Embryonic facial prominence (tissue), 1 donor: ENCODE results near the gene MTURN.

ENCODE experiments used
- DNase-seq: peaks from one replicate; pipeline ENCODE4 v3.0.0-alpha.2; 2016; ENCODE audit errors: extremely low spot score

MTURN gene

GRCh38 chr7:30206942-30207341, 72.2 kb downstream of the MTURN start:
- DNase-seq, result no peak

DNA sequence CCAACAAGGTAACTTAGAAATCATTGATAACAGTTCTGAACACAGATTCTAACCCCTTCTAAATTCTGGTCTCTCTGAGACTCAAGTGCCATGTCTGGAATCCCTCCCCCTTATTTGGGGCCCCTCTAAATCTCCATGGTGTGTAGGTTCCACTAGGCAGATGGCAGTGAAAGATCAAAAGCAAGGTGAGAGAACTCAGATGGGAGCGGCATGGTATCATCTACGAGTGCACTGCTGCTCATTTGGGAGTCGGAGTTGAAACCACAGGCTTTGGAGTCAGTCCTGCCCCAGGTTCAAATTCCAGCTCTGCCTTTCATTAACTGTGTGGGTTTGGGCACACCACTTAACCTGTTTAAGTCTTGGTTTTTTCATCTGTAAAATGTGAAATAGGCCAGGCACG, 72.6 kb downstream of the MTURN start:
- no peak for DNase-seq

DNA sequence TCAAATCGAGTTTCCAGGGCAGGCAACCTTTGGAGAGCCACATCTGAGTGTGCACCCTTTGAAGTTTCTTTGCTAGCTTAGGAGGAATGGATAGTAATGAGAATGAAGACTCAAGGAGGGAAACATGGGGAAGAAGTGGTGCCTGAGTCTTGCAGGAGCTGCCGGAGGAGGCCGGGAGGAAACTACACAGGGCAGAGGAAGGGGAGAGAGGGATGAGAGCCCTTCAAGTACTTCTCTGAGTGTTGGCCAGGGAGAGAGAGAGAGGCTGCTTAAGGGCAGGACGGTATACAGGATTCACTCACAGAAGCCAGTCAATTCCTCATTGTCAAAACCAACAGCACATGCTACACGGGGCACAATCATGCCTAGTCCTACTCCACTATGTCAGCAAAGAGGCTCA, 75.2 kb downstream of the MTURN start:
- no peak for DNase-seq
